MCF 10A (cell line): ENCODE measurements around the gene LARP1. TPM values are rescaled to one million over a fixed set of nuclear protein-coding genes. Genes with fewer than 3 reads are reported as not detected.
A peak's percentile ranks its signal among the peaks of the same experiment; 100 is the strongest.

Experiments used
- BruUV-seq: library from RNA; stranded (reverse); fragments of 400-500 nt; replicated peaks from 2 replicates; lab custom pipeline; 2021; lab: Mats Ljungman, UMichigan
- CTCF ChIA-PET: fragments of 300-600 bp; sonication (Branson Sonifier 250); formaldehyde crosslinking; extraction: SDS; loops from one replicate; lab custom pipeline; 2021; ENCODE audit warnings: antibody characterized with exemption, inconsistent platforms; lab: Yijun Ruan, JAX
- POLR2A ChIA-PET: fragments of 300-600, 350-650 bp; sonication (Branson Sonifier 250); formaldehyde crosslinking; extraction: SDS; loops from one replicate; lab custom pipeline; 2020; ENCODE audit warnings: antibody characterized with exemption, inconsistent platforms; lab: Yijun Ruan, JAX
- DNase-seq: peaks from one replicate; pipeline ENCODE4 v3.0.0-alpha.2; 2018; ENCODE audit not compliant: unreplicated experiment
- H3K27ac Mint-ChIP-seq: one replicate; pipeline ENCODE4 v1.8.0; 2022; ENCODE audit warnings: mild to moderate bottlenecking, low read depth, mixed read lengths; ENCODE audit not compliant: unreplicated experiment
- H3K27me3 Mint-ChIP-seq: one replicate; pipeline ENCODE4 v1.8.0; 2022; ENCODE audit warnings: mixed read lengths; ENCODE audit not compliant: insufficient read depth, unreplicated experiment
- H3K36me3 Mint-ChIP-seq: one replicate; pipeline ENCODE4 v1.8.0; 2022; ENCODE audit warnings: mild to moderate bottlenecking, moderate library complexity, mixed read lengths; ENCODE audit not compliant: insufficient read depth, unreplicated experiment
- H3K4me1 Mint-ChIP-seq: one replicate; pipeline ENCODE4 v1.8.0; 2022; ENCODE audit warnings: mixed read lengths; ENCODE audit not compliant: insufficient read depth, unreplicated experiment
- H3K4me3 Mint-ChIP-seq: one replicate; pipeline ENCODE4 v1.8.0; 2022; ENCODE audit warnings: mild to moderate bottlenecking, moderate library complexity, mixed read lengths; ENCODE audit not compliant: unreplicated experiment
- H3K9me3 Mint-ChIP-seq: one replicate; pipeline ENCODE4 v1.8.0; 2022; ENCODE audit warnings: mixed read lengths; ENCODE audit not compliant: unreplicated experiment
- CTCF ChIP-seq: fragments of 200-600 bp; IDR thresholded peaks from one replicate; pipeline ENCODE4 v1.8.0; 2022; ENCODE audit warnings: antibody characterized with exemption, mild to moderate bottlenecking; ENCODE audit not compliant: unreplicated experiment
- intact Hi-C: fragments of 100-400 bp; cut with micrococcal nuclease; formaldehyde crosslinking; loops from 2 replicates; pipeline ENCODE4 v1.14.1; 2022
- total RNA-seq: library from RNA; stranded (reverse); gene quantifications from 2 replicates; pipeline ENCODE4 v1.2.3, GENCODE V29; 2022

Gene LARP1
- total RNA-seq, 1 experiment from 2014 or later, result 340 TPM

GRCh38 chr5:154850255-154851062 lies 95.3 kb downstream of the LARP1 start, which contains the start of gene FAXDC2:
Gene FAXDC2 (minus strand): TSS chr5:154850603. CDS start chr5:154838178, 12,425 bp downstream.
- no peaks in the 10 kb centered on the region for H3K27me3 Mint-ChIP-seq
- ChIA-PET CTCF (interaction anchor here (0.6 to 1.7 kb wide), 8 partner anchors 12 to 285 kb away, joined by 3 to 5 read pairs (median 3); no protein-coding TSS in a partner anchor), POLR2A (interaction anchor here (0.5 to 5.0 kb wide), 17 partner anchors 8 to 275 kb away, joined by 3 to 37 read pairs (median 4); partner anchors contain the start of gene CNOT8)
- intact Hi-C loops, result no loop called here
- TF ChIP-seq CTCF, result no peak
- peak within 1 kb of the TSS; percentile 80 for H3K27ac Mint-ChIP-seq
- no TSS peak for BruUV-seq
- peak; percentile 77 for DNase-seq
- peaks cover 11% of the 10 kb centered on the region for H3K36me3 Mint-ChIP-seq
- H3K4me3 Mint-ChIP-seq, result peak within 1 kb of the TSS; percentile 80
- H3K4me1 Mint-ChIP-seq, result peaks cover 13% of the 10 kb centered on the region
- no peaks in the 10 kb centered on the region for H3K9me3 Mint-ChIP-seq

GRCh38 chr5:154851351-154851750 lies 96.2 kb downstream of the LARP1 start:
- Mint-ChIP-seq H3K27me3 (no peaks in the 10 kb centered on the region), H3K4me1 (peaks cover 13% of the 10 kb centered on the region), H3K9me3 (no peaks in the 10 kb centered on the region), H3K4me3 (no peak overlapping the region), H3K27ac (peak overlapping the region; percentile 80), H3K36me3 (peaks cover 11% of the 10 kb centered on the region)
- POLR2A ChIA-PET, result interaction anchor here (0.6 to 5.0 kb wide), 11 partner anchors 9 to 276 kb away, joined by 3 to 37 read pairs (median 4); no protein-coding TSS in a partner anchor
- TF ChIP-seq CTCF, result no peak
- no peak for DNase-seq
- intact Hi-C loops, result no loop called here
- BruUV-seq, result no TSS peak
- CTCF ChIA-PET, result interaction anchor here (0.6 to 1.7 kb wide), 5 partner anchors 9 to 772 kb away, joined by 3 to 5 read pairs (median 4); no protein-coding TSS in a partner anchor

GRCh38 chr5:154857530-154858296 lies 102.5 kb downstream of the LARP1 start:
- Mint-ChIP-seq H3K27ac (peak overlapping the region; percentile 95), H3K4me1 (peaks cover 36% of the 10 kb centered on the region), H3K27me3 (no peaks in the 10 kb centered on the region), H3K9me3 (no peaks in the 10 kb centered on the region), H3K4me3 (peak overlapping the region; percentile 85), H3K36me3 (peaks cover 19% of the 10 kb centered on the region)
- DNase-seq, result peak; percentile 99
- intact Hi-C loops, result loop anchor here (2.0 kb wide), 3 partner anchors 27 to 207 kb away; partner anchors contain the start of gene LARP1
- BruUV-seq, result TSS peak; percentile 77
- ChIA-PET POLR2A (interaction anchor here (0.6 to 2.9 kb wide), 28 partner anchors 8 to 819 kb away, joined by 3 to 78 read pairs (median 5); partner anchors contain the start of genes FAM114A2, FAXDC2, GEMIN5 and MFAP3), CTCF (interaction anchor here (0.6 to 1.9 kb wide), 8 partner anchors 13 to 208 kb away, joined by 3 to 7 read pairs (median 4); no protein-coding TSS in a partner anchor)
- no peak for TF ChIP-seq CTCF
